SK-N-SH treated with all-trans-retinoic acid at 6 μM for 48 hours (cell line): ENCODE measurements around the gene MRPS27.

Experiments used
- ATAC-seq: fragments of 200-7000 bp; cut with Tn5 transposase; 3 replicates; pipeline ENCODE4 v1.9.1; 2020; ENCODE audit warnings: mild to moderate bottlenecking, moderate library complexity
- ARNTL ChIP-seq: fragments of 450-650 bp; formaldehyde crosslinking; IDR thresholded peaks from 2 replicates; pipeline ENCODE4 v1.5.0; 2020; ENCODE audit warnings: low read depth, mild to moderate bottlenecking, moderate library complexity, borderline replicate concordance
- BACH2 ChIP-seq: fragments of 250-450 bp; sonication (Bioruptor Pico); IDR thresholded peaks from 2 replicates; pipeline ENCODE4 v1.9.0; 2021; ENCODE audit warnings: mild to moderate bottlenecking, borderline replicate concordance
- CREB5 ChIP-seq: fragments of 250-450 bp; sonication (Bioruptor Pico); IDR thresholded peaks from 2 replicates; pipeline ENCODE4 v1.5.1; 2020; ENCODE audit warnings: low read depth, mild to moderate bottlenecking, moderate library complexity
- CSRNP3 ChIP-seq: fragments of 250-450 bp; sonication (Bioruptor Pico); IDR thresholded peaks from 2 replicates; pipeline ENCODE4 v1.5.1; 2021; ENCODE audit warnings: mild to moderate bottlenecking, moderate library complexity
- ESRRG ChIP-seq: fragments of 250-450 bp; sonication (Bioruptor Pico); IDR thresholded peaks from 2 replicates; pipeline ENCODE4 v1.6.1; 2021; ENCODE audit warnings: mild to moderate bottlenecking
- ISL1 ChIP-seq: fragments of 250-450 bp; sonication (Bioruptor Pico); IDR thresholded peaks from 2 replicates; pipeline ENCODE4 v2.1.2; 2022; ENCODE audit warnings: mild to moderate bottlenecking, moderate library complexity
- OSR1 ChIP-seq: fragments of 250-450 bp; sonication (Bioruptor Pico); IDR thresholded peaks from 2 replicates; pipeline ENCODE4 v1.8.0; 2022; ENCODE audit warnings: moderate library complexity, mild to moderate bottlenecking, inconsistent platforms
- PATZ1 ChIP-seq: fragments of 250-450 bp; sonication (Bioruptor Pico); IDR thresholded peaks from 2 replicates; pipeline ENCODE4 v1.8.0; 2020; ENCODE audit warnings: mild to moderate bottlenecking, moderate library complexity, borderline replicate concordance
- PPARA ChIP-seq: fragments of 250-450 bp; sonication (Bioruptor Pico); IDR thresholded peaks from 2 replicates; pipeline ENCODE4 v1.5.0; 2020; ENCODE audit warnings: mild to moderate bottlenecking, borderline replicate concordance
- RARB ChIP-seq: fragments of 250-450 bp; sonication (Bioruptor Pico); IDR thresholded peaks from 2 replicates; pipeline ENCODE4 v1.8.0; 2021; ENCODE audit warnings: mild to moderate bottlenecking, moderate library complexity
- SNAI2 ChIP-seq: fragments of 250-450 bp; sonication (Bioruptor Pico); IDR thresholded peaks from 2 replicates; pipeline ENCODE4 v1.5.0; 2020; ENCODE audit warnings: mild to moderate bottlenecking, moderate library complexity
- TCF4 ChIP-seq: fragments of 250-450 bp; sonication (Bioruptor Pico); IDR thresholded peaks from 2 replicates; pipeline ENCODE4 v1.8.0; 2021; ENCODE audit warnings: mild to moderate bottlenecking, moderate library complexity, borderline replicate concordance
- TOX ChIP-seq: fragments of 250-450 bp; sonication (Bioruptor Pico); IDR thresholded peaks from 2 replicates; pipeline ENCODE4 v1.8.0; 2021; ENCODE audit warnings: mild to moderate bottlenecking, moderate library complexity, borderline replicate concordance
- ZC3H10 ChIP-seq: fragments of 250-450 bp; sonication (Bioruptor Pico); IDR thresholded peaks from 2 replicates; pipeline ENCODE4 v1.5.1; 2021; ENCODE audit warnings: mild to moderate bottlenecking, moderate library complexity
- ZFP3 ChIP-seq: fragments of 250-450 bp; sonication (Bioruptor Pico); IDR thresholded peaks from 2 replicates; pipeline ENCODE4 v1.5.0; 2020; ENCODE audit warnings: mild to moderate bottlenecking, moderate library complexity
- ZFP30 ChIP-seq: fragments of 450-650 bp; formaldehyde crosslinking; IDR thresholded peaks from 2 replicates; pipeline ENCODE4 v1.5.0; 2022; ENCODE audit warnings: mild to moderate bottlenecking, moderate library complexity
- ZNF565 ChIP-seq: fragments of 450-650 bp; formaldehyde crosslinking; conservative IDR thresholded peaks from 2 replicates; pipeline ENCODE4 v1.5.0; 2020; ENCODE audit warnings: low read depth, mild to moderate bottlenecking, moderate library complexity
- ZNF70 ChIP-seq: fragments of 450-650 bp; formaldehyde crosslinking; IDR thresholded peaks from 2 replicates; pipeline ENCODE4 v1.5.0; 2020; ENCODE audit warnings: mild to moderate bottlenecking, moderate library complexity
- ZNF8 ChIP-seq: fragments of 450-650 bp; formaldehyde crosslinking; IDR thresholded peaks from 2 replicates; pipeline ENCODE4 v1.5.0; 2020; ENCODE audit warnings: mild to moderate bottlenecking, moderate library complexity
- TF ChIP-seq, protein P1 (sequence below): fragments of 250-450 bp; sonication (Bioruptor Pico); IDR thresholded peaks from 2 replicates; pipeline ENCODE4 v1.8.0; 2021; ENCODE audit warnings: low read depth, mild to moderate bottlenecking, moderate library complexity, borderline replicate concordance

Gene MRPS27

GRCh38 chr5:72369301-72369700 is 49.3 kb upstream of the MRPS27 start (continued):
- no peak for TF ChIP-seq CSRNP3 (CRISPR knock-in tag)
- no peak for TF ChIP-seq RARB (CRISPR knock-in tag)
- no peak for TF ChIP-seq ZNF70 (CRISPR knock-in tag)
- no peak for TF ChIP-seq BACH2 (CRISPR knock-in tag)
- TF ChIP-seq, all 23 proteins: peak for 0

DNA sequence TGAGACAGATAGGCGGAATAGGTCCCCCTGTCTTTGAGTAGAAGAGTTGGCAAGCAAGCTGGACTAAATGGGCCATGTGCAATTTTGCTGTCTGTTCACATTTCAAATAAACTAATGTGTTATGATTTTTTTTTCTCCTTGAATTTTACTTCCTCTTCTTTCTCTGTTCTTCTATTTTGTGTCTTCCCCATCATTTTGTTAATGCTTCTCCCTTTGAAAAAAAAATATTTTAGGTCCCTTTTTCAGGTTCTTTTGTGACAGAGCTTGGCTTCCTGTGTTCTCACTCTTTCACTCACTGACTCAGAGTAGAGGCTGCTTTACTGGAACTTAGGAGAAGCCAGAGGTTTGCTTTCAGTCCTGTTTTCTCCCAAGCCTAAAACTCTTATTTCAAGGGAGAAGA is 48.2 kb upstream of the MRPS27 start:
- TF ChIP-seq ESRRG (CRISPR knock-in tag) (no peak), PATZ1 (CRISPR knock-in tag) (no peak), PPARA (CRISPR knock-in tag) (no peak), ZNF8 (no peak), TCF4 (CRISPR knock-in tag) (no peak), ZNF70 (CRISPR knock-in tag) (no peak), ZNF565 (CRISPR knock-in tag) (no peak), RARB (CRISPR knock-in tag) (no peak), CREB5 (CRISPR knock-in tag) (no peak), ZC3H10 (CRISPR knock-in tag) (no peak), ISL1 (CRISPR knock-in tag) (no peak), ZFP3 (CRISPR knock-in tag) (no peak), BACH2 (CRISPR knock-in tag) (no peak), ARNTL (CRISPR knock-in tag) (no peak), CSRNP3 (CRISPR knock-in tag) (no peak)
- TF ChIP-seq, protein P1, sequence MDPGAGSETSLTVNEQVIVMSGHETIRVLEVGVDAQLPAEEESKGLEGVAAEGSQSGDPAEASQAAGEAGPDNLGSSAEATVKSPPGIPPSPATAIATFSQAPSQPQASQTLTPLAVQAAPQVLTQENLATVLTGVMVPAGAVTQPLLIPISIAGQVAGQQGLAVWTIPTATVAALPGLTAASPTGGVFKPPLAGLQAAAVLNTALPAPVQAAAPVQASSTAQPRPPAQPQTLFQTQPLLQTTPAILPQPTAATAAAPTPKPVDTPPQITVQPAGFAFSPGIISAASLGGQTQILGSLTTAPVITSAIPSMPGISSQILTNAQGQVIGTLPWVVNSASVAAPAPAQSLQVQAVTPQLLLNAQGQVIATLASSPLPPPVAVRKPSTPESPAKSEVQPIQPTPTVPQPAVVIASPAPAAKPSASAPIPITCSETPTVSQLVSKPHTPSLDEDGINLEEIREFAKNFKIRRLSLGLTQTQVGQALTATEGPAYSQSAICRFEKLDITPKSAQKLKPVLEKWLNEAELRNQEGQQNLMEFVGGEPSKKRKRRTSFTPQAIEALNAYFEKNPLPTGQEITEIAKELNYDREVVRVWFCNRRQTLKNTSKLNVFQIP (CRISPR knock-in tag) = no peak
- TF ChIP-seq, all 23 proteins: peak for 0
- no peak for ATAC-seq

- ATAC-seq = peak; percentile 91
- no peak for TF ChIP-seq TCF4 (CRISPR knock-in tag)
- no peak for TF ChIP-seq ARNTL (CRISPR knock-in tag)
- no peak for TF ChIP-seq SNAI2 (CRISPR knock-in tag)
- TF ChIP-seq BACH2 (CRISPR knock-in tag) = no peak
- no peak for TF ChIP-seq ZC3H10 (CRISPR knock-in tag)
- TF ChIP-seq, protein P1 (CRISPR knock-in tag) = no peak
- no peak for TF ChIP-seq ZFP3 (CRISPR knock-in tag)
- no peak for TF ChIP-seq ESRRG (CRISPR knock-in tag)
- TF ChIP-seq ZNF70 (CRISPR knock-in tag) = no peak
- no peak for TF ChIP-seq TOX (CRISPR knock-in tag)
- TF ChIP-seq PPARA (CRISPR knock-in tag) = no peak
- no peak for TF ChIP-seq OSR1
- no peak for TF ChIP-seq ISL1 (CRISPR knock-in tag)
- no peak for TF ChIP-seq PATZ1 (CRISPR knock-in tag)
- TF ChIP-seq RARB (CRISPR knock-in tag) = no peak
- TF ChIP-seq CREB5 (CRISPR knock-in tag) = no peak
- no peak for TF ChIP-seq ZFP30 (CRISPR knock-in tag)
- TF ChIP-seq ZNF565 (CRISPR knock-in tag) = no peak
Measured at GRCh38 chr5:72366324-72366976, 46.4 kb upstream of the MRPS27 start.
